HepG2 (cell line): ENCODE measurements around the gene GOSR1. TPM values are rescaled to one million over a fixed set of nuclear protein-coding genes. Genes with fewer than 3 reads are reported as not detected.

Experiments used
- GATAD1 ChIP-seq: IDR thresholded peaks from 2 replicates; pipeline ENCODE4 v1.6.1; 2016; ENCODE audit warnings: missing genetic modification reagents, missing compliant biosample characterization
- IKZF4 ChIP-seq: sonication (generic); formaldehyde crosslinking; IDR thresholded peaks from 2 replicates; pipeline ENCODE4 v1.5.1; 2020; ENCODE audit warnings: borderline replicate concordance, mild to moderate bottlenecking, low read depth, missing genetic modification reagents; ENCODE audit errors: not compliant biosample characterization
- RORA ChIP-seq: sonication (generic); formaldehyde crosslinking; IDR thresholded peaks from 2 replicates; pipeline ENCODE4 v1.5.0; 2020; ENCODE audit warnings: mild to moderate bottlenecking, missing genetic modification reagents, moderate library complexity
- SAFB2 ChIP-seq: sonication (generic); formaldehyde crosslinking; IDR thresholded peaks from 2 replicates; pipeline ENCODE4 v1.5.1; 2020; ENCODE audit warnings: missing genetic modification reagents, low read depth, mild to moderate bottlenecking, borderline replicate concordance
- SCMH1 ChIP-seq: sonication (generic); formaldehyde crosslinking; IDR thresholded peaks from 2 replicates; pipeline ENCODE4 v1.9.0; 2021; ENCODE audit warnings: missing genetic modification reagents, mild to moderate bottlenecking, borderline replicate concordance
- SIN3B ChIP-seq: fragments of 150-350 bp; IDR thresholded peaks from 2 replicates; pipeline ENCODE4 v1.6.1; 2014; ENCODE audit warnings: low read length
- SMAD3 ChIP-seq: sonication (generic); formaldehyde crosslinking; IDR thresholded peaks from 2 replicates; pipeline ENCODE4 v1.4.0; 2020; ENCODE audit warnings: missing genetic modification reagents
- SNAPC5 ChIP-seq: sonication (generic); formaldehyde crosslinking; IDR thresholded peaks from 2 replicates; pipeline ENCODE4 v1.8.1; 2023; ENCODE audit warnings: mild to moderate bottlenecking, missing genetic modification reagents, borderline replicate concordance
- TCF7L2 ChIP-seq: IDR thresholded peaks from 2 replicates; pipeline ENCODE4 v1.6.1; 2011; ENCODE audit warnings: mild to moderate bottlenecking, low read depth, low read length, moderate library complexity
- YEATS4 ChIP-seq: sonication (generic); formaldehyde crosslinking; IDR thresholded peaks from 2 replicates; pipeline ENCODE4 v1.4.0; 2020; ENCODE audit warnings: missing genetic modification reagents, borderline replicate concordance
- ZBTB4 ChIP-seq: sonication (generic); formaldehyde crosslinking; IDR thresholded peaks from 2 replicates; pipeline ENCODE4 v1.4.0; 2020; ENCODE audit warnings: missing genetic modification reagents, mild to moderate bottlenecking, borderline replicate concordance
- ZFYVE20 ChIP-seq: sonication (generic); formaldehyde crosslinking; IDR thresholded peaks from 2 replicates; pipeline ENCODE4 v1.8.0; 2023; ENCODE audit warnings: low read depth, mild to moderate bottlenecking, moderate library complexity, missing genetic modification reagents, borderline replicate concordance
- ZNF282 ChIP-seq: fragments of 450-650 bp; IDR thresholded peaks from 2 replicates; pipeline ENCODE4 v1.6.1; 2018; ENCODE audit not compliant: partially characterized antibody
- ZNF552 ChIP-seq: sonication (generic); formaldehyde crosslinking; IDR thresholded peaks from 2 replicates; pipeline ENCODE4 v1.9.0; 2022; ENCODE audit warnings: missing genetic modification reagents, mild to moderate bottlenecking, borderline replicate concordance
- ZNF605 ChIP-seq: sonication (generic); formaldehyde crosslinking; IDR thresholded peaks from 2 replicates; pipeline ENCODE4 v1.8.0; 2022; ENCODE audit warnings: mild to moderate bottlenecking, missing genetic modification reagents
- ZNF672 ChIP-seq: sonication (generic); formaldehyde crosslinking; IDR thresholded peaks from 2 replicates; pipeline ENCODE4 v1.8.1; 2022; ENCODE audit warnings: missing genetic modification reagents
- polyA plus RNA-seq, 8 experiments: library from polyadenylated mRNA; depleted of rRNA in 3 of 8; stranded (reverse) in 7 of 8; unstranded in 1 of 8; fragments of >200 nt; fragmentation: Illumina TruSeq in 4 of 8; extraction: Trizol in 4 of 8; gene quantifications; 2 replicates each; pipeline versions ENCODE4 v1.2.1 to v1.2.3, GENCODE V29; 2011 to 2016; ENCODE audit warnings: low read depth in 4 of 8, missing spikeins in 1 of 8, mixed read lengths in 1 of 8; ENCODE audit not compliant: insufficient read depth in 1 of 8
- total RNA-seq, 5 experiments: library from RNA; depleted of rRNA; stranded (reverse); fragments of >200 nt; fragmentation: Illumina TruSeq; extraction: Trizol; gene quantifications; 2 replicates each; pipeline ENCODE4 v1.2.3, GENCODE V29; 2016; ENCODE audit warnings: low read depth in 1 of 5
- TF ChIP-seq, protein P1 (sequence below), 2 experiments: sonication (generic) in 1 of 2; formaldehyde crosslinking in 1 of 2; IDR thresholded peaks; 2 replicates each; pipeline versions ENCODE4 v1.6.1 to v1.9.0; 2014 to 2022; ENCODE audit warnings: antibody characterized with exemption in 1 of 2, borderline replicate concordance in 1 of 2, inconsistent platforms in 1 of 2, low read depth in 1 of 2, missing genetic modification reagents in 1 of 2
- TF ChIP-seq, protein P2 (sequence below): sonication (generic); formaldehyde crosslinking; IDR thresholded peaks from 2 replicates; pipeline ENCODE4 v1.5.1; 2020; ENCODE audit warnings: mild to moderate bottlenecking, missing genetic modification reagents, moderate library complexity

The GOSR1 gene
- total and polyA plus RNA-seq, 2 of the 13 experiments (the other 11 are each of a cell fraction or from before 2014, with no cell fraction given), result 15.8 to 37.0 TPM

- TF ChIP-seq IKZF4 (CRISPR knock-in tag), result peak; percentile 80
- TF ChIP-seq ZBTB4 (CRISPR knock-in tag), result peak; percentile 72; the same call in 1 of the 2 replicates
- TF ChIP-seq SAFB2 (CRISPR knock-in tag), result peak; percentile 57; the same call in 1 of the 2 replicates
- TF ChIP-seq, protein P1, sequence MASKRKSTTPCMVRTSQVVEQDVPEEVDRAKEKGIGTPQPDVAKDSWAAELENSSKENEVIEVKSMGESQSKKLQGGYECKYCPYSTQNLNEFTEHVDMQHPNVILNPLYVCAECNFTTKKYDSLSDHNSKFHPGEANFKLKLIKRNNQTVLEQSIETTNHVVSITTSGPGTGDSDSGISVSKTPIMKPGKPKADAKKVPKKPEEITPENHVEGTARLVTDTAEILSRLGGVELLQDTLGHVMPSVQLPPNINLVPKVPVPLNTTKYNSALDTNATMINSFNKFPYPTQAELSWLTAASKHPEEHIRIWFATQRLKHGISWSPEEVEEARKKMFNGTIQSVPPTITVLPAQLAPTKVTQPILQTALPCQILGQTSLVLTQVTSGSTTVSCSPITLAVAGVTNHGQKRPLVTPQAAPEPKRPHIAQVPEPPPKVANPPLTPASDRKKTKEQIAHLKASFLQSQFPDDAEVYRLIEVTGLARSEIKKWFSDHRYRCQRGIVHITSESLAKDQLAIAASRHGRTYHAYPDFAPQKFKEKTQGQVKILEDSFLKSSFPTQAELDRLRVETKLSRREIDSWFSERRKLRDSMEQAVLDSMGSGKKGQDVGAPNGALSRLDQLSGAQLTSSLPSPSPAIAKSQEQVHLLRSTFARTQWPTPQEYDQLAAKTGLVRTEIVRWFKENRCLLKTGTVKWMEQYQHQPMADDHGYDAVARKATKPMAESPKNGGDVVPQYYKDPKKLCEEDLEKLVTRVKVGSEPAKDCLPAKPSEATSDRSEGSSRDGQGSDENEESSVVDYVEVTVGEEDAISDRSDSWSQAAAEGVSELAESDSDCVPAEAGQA (IDR thresholded peaks at IDR 0.05; ENCODE audit: low read depth), result peak; percentile 80
- TF ChIP-seq, protein P1 (CRISPR knock-in tag; IDR thresholded peaks at IDR 0.05; ENCODE audit: borderline replicate concordance), result no peak
- TF ChIP-seq RORA (CRISPR knock-in tag), result no peak
- TF ChIP-seq SNAPC5 (CRISPR knock-in tag), result no peak
- TF ChIP-seq SCMH1 (CRISPR knock-in tag), result no peak
- peak; percentile 95 for TF ChIP-seq SMAD3 (CRISPR knock-in tag)
- TF ChIP-seq TCF7L2, result no peak
- 0 out of 2 replicates have a peak, but pooled peaks have one; percentile 60 for TF ChIP-seq ZFYVE20
- TF ChIP-seq SIN3B, result peak; percentile 83
- peak; percentile 86; the same call in 1 of the 2 replicates for TF ChIP-seq ZNF672 (CRISPR knock-in tag)
- TF ChIP-seq, protein P2, sequence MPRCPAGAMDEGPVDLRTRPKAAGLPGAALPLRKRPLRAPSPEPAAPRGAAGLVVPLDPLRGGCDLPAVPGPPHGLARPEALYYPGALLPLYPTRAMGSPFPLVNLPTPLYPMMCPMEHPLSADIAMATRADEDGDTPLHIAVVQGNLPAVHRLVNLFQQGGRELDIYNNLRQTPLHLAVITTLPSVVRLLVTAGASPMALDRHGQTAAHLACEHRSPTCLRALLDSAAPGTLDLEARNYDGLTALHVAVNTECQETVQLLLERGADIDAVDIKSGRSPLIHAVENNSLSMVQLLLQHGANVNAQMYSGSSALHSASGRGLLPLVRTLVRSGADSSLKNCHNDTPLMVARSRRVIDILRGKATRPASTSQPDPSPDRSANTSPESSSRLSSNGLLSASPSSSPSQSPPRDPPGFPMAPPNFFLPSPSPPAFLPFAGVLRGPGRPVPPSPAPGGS (CRISPR knock-in tag), result peak; percentile 94
- TF ChIP-seq ZNF282, result no peak
- peak; percentile 87 for TF ChIP-seq YEATS4 (CRISPR knock-in tag)
- peak; percentile 64 for TF ChIP-seq ZNF605
- TF ChIP-seq ZNF552 (CRISPR knock-in tag), result 0 out of 2 replicates have a peak, but pooled peaks have one; percentile 18
- TF ChIP-seq GATAD1 (CRISPR knock-in tag), result peak; percentile 98
Measured at GRCh38 chr17:30477083-30477773, at the start of gene GOSR1 (continued).
